DOHH2 (cell line): Measurements from ENCODE around the gene SYT7.

Source experiments
- H3F3A ChIP-seq: fragments of 200-600 bp; sonication (generic), shearing (Covaris generic); 2 replicates; pipeline ENCODE4 v1.6.0; 2016; ENCODE audit warnings: antibody characterized with exemption, mild to moderate bottlenecking; ENCODE audit not compliant: control insufficient read depth, insufficient read depth
- H3K27ac ChIP-seq: fragments of 200-600 bp; sonication (generic); 2 replicates; pipeline ENCODE4 v1.5.1; 2014; ENCODE audit warnings: low read depth, mild to moderate bottlenecking, low read length, moderate library complexity
- H3K27me3 ChIP-seq: fragments of 200-600 bp; sonication (generic); 2 replicates; pipeline ENCODE4 v1.6.1; 2014; ENCODE audit warnings: mild to moderate bottlenecking, low read length, mixed read lengths; ENCODE audit not compliant: control insufficient read depth
- H3K36me3 ChIP-seq: fragments of 200-600 bp; sonication (generic); 2 replicates; pipeline ENCODE4 v1.6.1; 2014; ENCODE audit warnings: mild to moderate bottlenecking, low read length, moderate library complexity, mixed read lengths; ENCODE audit not compliant: control insufficient read depth
- H3K4me1 ChIP-seq: fragments of 200-600 bp; sonication (generic); 2 replicates; pipeline ENCODE4 v1.6.1; 2014; ENCODE audit warnings: mild to moderate bottlenecking, low read length, mixed read lengths; ENCODE audit not compliant: control insufficient read depth
- H3K4me2 ChIP-seq: fragments of 200-600 bp; sonication (generic); 2 replicates; pipeline ENCODE4 v1.6.0; 2014; ENCODE audit warnings: mild to moderate bottlenecking, low read length, moderate library complexity
- H3K4me3 ChIP-seq: fragments of 200-600 bp; sonication (generic); 2 replicates; pipeline ENCODE4 v1.5.1; 2014; ENCODE audit warnings: mild to moderate bottlenecking, low read length, mixed read lengths
- H3K79me2 ChIP-seq: fragments of 200-600 bp; sonication (generic); 2 replicates; pipeline ENCODE4 v1.6.1; 2014; ENCODE audit warnings: mild to moderate bottlenecking, low read length, mixed read lengths; ENCODE audit not compliant: control insufficient read depth
- H3K9me2 ChIP-seq: fragments of 200-600 bp; sonication (generic); replicated peaks from 2 replicates; pipeline ENCODE4 v1.6.1; 2014; ENCODE audit warnings: mild to moderate bottlenecking, low read length, mixed read lengths; ENCODE audit not compliant: control insufficient read depth
- H3K9me3 ChIP-seq: fragments of 200-600 bp; sonication (generic); 2 replicates; pipeline ENCODE4 v1.6.1; 2014; ENCODE audit warnings: antibody characterized with exemption, low read length, mixed read lengths; ENCODE audit not compliant: control insufficient read depth, insufficient read depth
- H4K20me1 ChIP-seq: fragments of 200-600 bp; sonication (generic); 2 replicates; pipeline ENCODE4 v1.6.0; 2014; ENCODE audit warnings: low read depth, mild to moderate bottlenecking, antibody characterized with exemption, low read length, moderate library complexity; ENCODE audit not compliant: control insufficient read depth, insufficient read depth
- CTCF ChIP-seq: fragments of 200-600 bp; sonication (generic); IDR thresholded peaks from one replicate; pipeline ENCODE4 v1.5.1; 2014; ENCODE audit warnings: antibody characterized with exemption, mild to moderate bottlenecking, low read depth, low read length; ENCODE audit not compliant: poor library complexity, severe bottlenecking
- EZH2phosphoT487 ChIP-seq: fragments of 200-600 bp; sonication (generic); IDR thresholded peaks from 2 replicates; pipeline ENCODE4 v1.6.1; 2017; ENCODE audit warnings: borderline replicate concordance, mild to moderate bottlenecking, antibody characterized with exemption, low read length, moderate library complexity, mixed read lengths

SYT7 gene

GRCh38 chr11:61552108-61552635, 28.7 kb downstream of the SYT7 start:
- no peaks in the 10 kb centered on the region for H3K79me2 ChIP-seq
- no peaks in the 10 kb centered on the region for H3F3A ChIP-seq
- H3K4me3 ChIP-seq = no peak overlapping the region
- no peaks in the 10 kb centered on the region for H3K9me3 ChIP-seq
- H3K27ac ChIP-seq = no peak overlapping the region
- TF ChIP-seq CTCF (no peak), EZH2phosphoT487 (no peak)
- H3K36me3 ChIP-seq = no peaks in the 10 kb centered on the region
- H3K4me1 ChIP-seq = no peaks in the 10 kb centered on the region
- H3K4me2 ChIP-seq = no peak overlapping the region
- H3K27me3 ChIP-seq = peaks cover 3% of the 10 kb centered on the region; the same call in 1 of the 2 replicates
- no peaks in the 10 kb centered on the region for H4K20me1 ChIP-seq
- H3K9me2 ChIP-seq = no peaks in the 10 kb centered on the region

GRCh38 chr11:61551634-61552033, 29.2 kb downstream of the SYT7 start:
- Histone ChIP-seq H4K20me1 (no peaks in the 10 kb centered on the region), H3K4me3 (no peak overlapping the region), H3K4me2 (no peak overlapping the region), H3K36me3 (no peaks in the 10 kb centered on the region), H3K27me3 (peaks cover 3% of the 10 kb centered on the region; the same call in 1 of the 2 replicates), H3K9me3 (no peaks in the 10 kb centered on the region), H3K27ac (no peak overlapping the region), H3K79me2 (no peaks in the 10 kb centered on the region), H3K9me2 (no peaks in the 10 kb centered on the region), H3F3A (no peaks in the 10 kb centered on the region), H3K4me1 (no peaks in the 10 kb centered on the region)
- TF ChIP-seq CTCF = no peak
- no peak for TF ChIP-seq EZH2phosphoT487

GRCh38 chr11:61550665-61551227, 30.1 kb downstream of the SYT7 start:
- no peaks in the 10 kb centered on the region for H3K79me2 ChIP-seq
- no peaks in the 10 kb centered on the region for H3K36me3 ChIP-seq
- H3K4me3 ChIP-seq = no peak overlapping the region
- H3K4me1 ChIP-seq = no peaks in the 10 kb centered on the region
- H3K27ac ChIP-seq = no peak overlapping the region
- TF ChIP-seq EZH2phosphoT487 (no peak), CTCF (no peak)
- no peaks in the 10 kb centered on the region for H4K20me1 ChIP-seq
- no peaks in the 10 kb centered on the region for H3K9me3 ChIP-seq
- H3K9me2 ChIP-seq = no peaks in the 10 kb centered on the region
- peaks cover 3% of the 10 kb centered on the region; the same call in 1 of the 2 replicates for H3K27me3 ChIP-seq
- H3F3A ChIP-seq = no peaks in the 10 kb centered on the region
- no peak overlapping the region for H3K4me2 ChIP-seq
